GM23338 (cell line): ENCODE data around the gene NIT2. TPM values are rescaled to one million over a fixed set of nuclear protein-coding genes. Genes with fewer than 3 reads are reported as not detected.
A peak's percentile ranks its signal among the peaks of the same experiment; 100 is the strongest.

Source experiments
- ATAC-seq: fragments of 200-7000 bp; cut with Tn5 transposase; 3 replicates; pipeline ENCODE4 v1.9.1; 2020
- DNase-seq: peaks from one replicate; pipeline ENCODE4 v3.0.0-alpha.2; 2015; ENCODE audit warnings: low spot score
- H2AFZ ChIP-seq: fragments of 200-600 bp; sonication (generic); 2 replicates; pipeline ENCODE4 v1.8.0; 2016; ENCODE audit warnings: antibody characterized with exemption, mild to moderate bottlenecking, moderate library complexity
- H3F3A ChIP-seq: fragments of 200-600 bp; sonication (generic); replicated peaks from 2 replicates; pipeline ENCODE4 v1.8.0; 2017; ENCODE audit warnings: antibody characterized with exemption, mixed run types, low read depth
- H3K27ac ChIP-seq: fragments of 200-600 bp; sonication (generic); 2 replicates; pipeline ENCODE4 v1.6.1; 2016; ENCODE audit warnings: low read depth
- H3K27me3 ChIP-seq: fragments of 200-600 bp; sonication (generic); 2 replicates; pipeline ENCODE4 v1.8.0; 2016; ENCODE audit warnings: mild to moderate bottlenecking, mixed run types, moderate library complexity; ENCODE audit not compliant: insufficient read depth
- H3K36me3 ChIP-seq: fragments of 200-600 bp; sonication (generic); 2 replicates; pipeline ENCODE4 v1.8.0; 2016; ENCODE audit warnings: mild to moderate bottlenecking; ENCODE audit not compliant: insufficient read depth
- H3K4me1 ChIP-seq: fragments of 200-600 bp; sonication (generic); 2 replicates; pipeline ENCODE4 v1.8.0; 2016; ENCODE audit warnings: mild to moderate bottlenecking, moderate library complexity; ENCODE audit not compliant: insufficient read depth
- H3K4me2 ChIP-seq: fragments of 200-600 bp; sonication (generic); 2 replicates; pipeline ENCODE4 v1.7.1; 2017; ENCODE audit warnings: mixed run types
- H3K4me3 ChIP-seq: fragments of 200-600 bp; sonication (generic); 2 replicates; pipeline ENCODE4 v1.6.1; 2016; ENCODE audit warnings: mixed run types
- H3K79me2 ChIP-seq: fragments of 200-600 bp; sonication (generic); replicated peaks from 2 replicates; pipeline ENCODE4 v1.8.0; 2017; ENCODE audit warnings: mild to moderate bottlenecking; ENCODE audit not compliant: insufficient read depth
- H3K9me2 ChIP-seq: fragments of 200-600 bp; sonication (generic); 2 replicates; pipeline ENCODE4 v1.8.0; 2017; ENCODE audit not compliant: insufficient read depth
- H4K20me1 ChIP-seq: fragments of 200-600 bp; sonication (generic); replicated peaks from 2 replicates; pipeline ENCODE4 v1.8.0; 2017; ENCODE audit warnings: mild to moderate bottlenecking; ENCODE audit not compliant: insufficient read depth
- H3K27ac Mint-ChIP-seq: 2 replicates; pipeline ENCODE4 v1.8.0; 2020; ENCODE audit warnings: inconsistent platforms, mild to moderate bottlenecking, moderate library complexity, mixed read lengths
- H3K27me3 Mint-ChIP-seq: 3 replicates; pipeline ENCODE4 v1.8.0; 2022; ENCODE audit warnings: low read depth, mild to moderate bottlenecking, moderate library complexity, mixed read lengths, inconsistent platforms; ENCODE audit not compliant: insufficient read depth, poor library complexity
- H3K36me3 Mint-ChIP-seq: 3 replicates; pipeline ENCODE4 v1.8.0; 2021; ENCODE audit warnings: low read depth, mild to moderate bottlenecking, inconsistent platforms, moderate library complexity, mixed read lengths
- H3K4me1 Mint-ChIP-seq: 3 replicates; pipeline ENCODE4 v1.8.0; 2020; ENCODE audit warnings: mild to moderate bottlenecking, inconsistent platforms, mixed read lengths
- H3K4me3 Mint-ChIP-seq: 3 replicates; pipeline ENCODE4 v1.8.0; 2021; ENCODE audit warnings: moderate library complexity, mild to moderate bottlenecking, inconsistent platforms, mixed read lengths
- H3K9me3 Mint-ChIP-seq: 3 replicates; pipeline ENCODE4 v1.8.0; 2020; ENCODE audit warnings: moderate library complexity, mild to moderate bottlenecking, inconsistent platforms, mixed read lengths
- CREB1 ChIP-seq: fragments of 250-450 bp; sonication (Bioruptor Pico); IDR thresholded peaks from 2 replicates; pipeline ENCODE4 v1.5.0; 2020; ENCODE audit warnings: low read depth, mild to moderate bottlenecking, moderate library complexity
- CTCF ChIP-seq, 2 experiments: fragments of 200-600 bp in 1 of 2; sonication (generic) in 1 of 2; conservative IDR thresholded peaks; 2 replicates each; pipeline versions ENCODE4 v1.5.1 to v1.6.1; 2016 to 2017; ENCODE audit warnings: antibody characterized with exemption in 2 of 2, low read depth in 2 of 2, mild to moderate bottlenecking in 2 of 2, moderate library complexity in 1 of 2
- ETS1 ChIP-seq: IDR thresholded peaks from 2 replicates; pipeline ENCODE4 v1.6.1; 2016; ENCODE audit warnings: antibody characterized with exemption
- EZH2 ChIP-seq: fragments of 200-600 bp; sonication (generic); IDR thresholded peaks from one replicate; pipeline ENCODE4 v1.8.0; 2017; ENCODE audit warnings: antibody characterized with exemption, mild to moderate bottlenecking, low read depth; ENCODE audit not compliant: unreplicated experiment
- EZH2phosphoT487 ChIP-seq: fragments of 200-600 bp; sonication (generic); IDR thresholded peaks from one replicate; pipeline ENCODE4 v1.8.1; 2018; ENCODE audit warnings: antibody characterized with exemption; ENCODE audit not compliant: unreplicated experiment
- JUNB ChIP-seq: IDR thresholded peaks from one replicate; pipeline ENCODE4 v1.6.1; 2016; ENCODE audit warnings: antibody characterized with exemption; ENCODE audit not compliant: unreplicated experiment
- NANOG ChIP-seq: IDR thresholded peaks from 2 replicates; pipeline ENCODE4 v1.6.1; 2016; ENCODE audit warnings: antibody characterized with exemption, borderline replicate concordance
- POLR2AphosphoS5 ChIP-seq: IDR thresholded peaks from 2 replicates; pipeline ENCODE4 v1.6.1; 2016; ENCODE audit warnings: antibody characterized with exemption, low read depth
- REST ChIP-seq: IDR thresholded peaks from one replicate; pipeline ENCODE4 v1.6.1; 2018; ENCODE audit warnings: antibody characterized with exemption; ENCODE audit not compliant: unreplicated experiment
- STAT1 ChIP-seq: IDR thresholded peaks from one replicate; pipeline ENCODE4 v1.6.1; 2016; ENCODE audit warnings: antibody characterized with exemption; ENCODE audit not compliant: unreplicated experiment
- ZNF331 ChIP-seq: fragments of 250-450 bp; sonication (Bioruptor Pico); IDR thresholded peaks from 2 replicates; pipeline ENCODE4 v1.5.0; 2020; ENCODE audit warnings: low read depth, mild to moderate bottlenecking, moderate library complexity
- ZNF462 ChIP-seq: fragments of 250-450 bp; sonication (Bioruptor Pico); IDR thresholded peaks from 2 replicates; pipeline ENCODE4 v1.5.0; 2020; ENCODE audit warnings: mild to moderate bottlenecking, moderate library complexity
- long read RNA-seq: library from polyadenylated mRNA; unstranded; transcript quantifications from one replicate; pipeline ENCODE4 v2.0.0, GENCODE V29; 2020; ENCODE audit not compliant: unreplicated experiment
- polyA plus RNA-seq: library from polyadenylated mRNA; unstranded; fragments of >200 nt; fragmentation: Nextera tagmentation; extraction: Ambion mirVana; gene quantifications from 2 replicates; pipeline ENCODE4 v1.2.1, GENCODE V29; 2016
- total RNA-seq: library from RNA; depleted of rRNA; stranded (reverse); fragments of >200 nt; shearing (Covaris generic); gene quantifications from 2 replicates; pipeline ENCODE4 v1.2.3, GENCODE V29; 2014; rRNA removed

NIT2 gene
- total RNA-seq (18.2 and 19.2 TPM in 2 replicates), polyA plus RNA-seq (49.1 and 53.7 TPM in 2 replicates)
- long read RNA-seq, full-length matches to known transcripts: 15 of 20 reads
- long read RNA-seq, partial matches to known transcripts: 1 of 20 reads
- long read RNA-seq, other reads (novel, unspliced or antisense): 4 of 20 reads

GRCh38 chr3:100334488-100335351, at the start of gene NIT2:
NIT2 (plus strand) TSS chr3:100334757; CDS start chr3:100334792, 35 bp downstream.
- ATAC-seq: peak; percentile 92
- peaks cover 9% of the 10 kb centered on the region for H3K27me3 ChIP-seq
- H3K9me2 ChIP-seq: no peaks in the 10 kb centered on the region
- H3K4me1 ChIP-seq: peaks cover 5% of the 10 kb centered on the region; the same call in 1 of the 2 replicates
- peak within 1 kb of the TSS; percentile 88 for H3K4me3 Mint-ChIP-seq
- no peaks in the 10 kb centered on the region; the same call in 2 of the 3 replicates for H3K36me3 Mint-ChIP-seq
- H3K4me3 ChIP-seq: peak within 1 kb of the TSS; percentile 85
- 0 out of 2 replicates have a peak, but pooled peaks cover 2% of the 10 kb centered on the region for H3F3A ChIP-seq
- peak; percentile 97 for DNase-seq
- H3K4me2 ChIP-seq: peak within 1 kb of the TSS; percentile 99
- H4K20me1 ChIP-seq: no peaks in the 10 kb centered on the region
- H3K9me3 Mint-ChIP-seq: no peaks in the 10 kb centered on the region
- H3K27me3 Mint-ChIP-seq: peaks cover 4% of the 10 kb centered on the region
- peak within 1 kb of the TSS; percentile 91; the same call in 1 of the 2 replicates for H3K27ac ChIP-seq
- no peaks in the 10 kb centered on the region for H3K79me2 ChIP-seq
- H3K27ac Mint-ChIP-seq: peak within 1 kb of the TSS; percentile 97
- H3K36me3 ChIP-seq: no peaks in the 10 kb centered on the region; the same call in 1 of the 2 replicates
- peak within 1 kb of the TSS; percentile 100 for H2AFZ ChIP-seq
- peaks cover 13% of the 10 kb centered on the region for H3K4me1 Mint-ChIP-seq
- TF ChIP-seq ZNF462 (CRISPR knock-in tag) (no peak), ETS1 (no peak), ZNF331 (CRISPR knock-in tag) (0 out of 2 replicates have a peak, but pooled peaks have one; percentile 0), NANOG (no peak), POLR2AphosphoS5 (peak; percentile 86), STAT1 (no peak), CTCF (conservative IDR thresholded peaks at IDR 0.05; ENCODE audit: low read depth in 2 of 2) (no peak), CREB1 (peak; percentile 81), JUNB (no peak), EZH2 (no peak), REST (no peak), EZH2phosphoT487 (no peak)
